Activated CD4-positive, alpha-beta memory T cell treated with anti-CD3 and anti-CD28 coated beads for 36 hours (primary cell): ENCODE data around the gene ELAC1. TPM values are rescaled to one million over a fixed set of nuclear protein-coding genes. Genes with fewer than 3 reads are reported as not detected.

Experiments used
- CTCF ChIA-PET: fragments of 350-600 bp; sonication (Branson Sonifier 250); formaldehyde crosslinking; loops from one replicate; lab custom pipeline; 2021; ENCODE audit warnings: antibody characterized with exemption, inconsistent platforms; lab: Charles Lee
- POLR2A ChIA-PET: fragments of 350-600 bp; sonication (Branson Sonifier 250); formaldehyde crosslinking; loops from one replicate; lab custom pipeline; 2021; ENCODE audit warnings: antibody characterized with exemption; lab: Charles Lee
- DNase-seq: peaks from one replicate; pipeline ENCODE4 v3.0.0-alpha.2; 2020
- H3K27ac Mint-ChIP-seq: one replicate; pipeline ENCODE4 v1.8.0; 2021; ENCODE audit warnings: mixed read lengths
- H3K27me3 Mint-ChIP-seq: one replicate; pipeline ENCODE4 v1.8.0; 2021; ENCODE audit warnings: mixed read lengths
- H3K36me3 Mint-ChIP-seq: one replicate; pipeline ENCODE4 v1.8.0; 2021; ENCODE audit warnings: mixed read lengths
- H3K4me1 Mint-ChIP-seq: one replicate; pipeline ENCODE4 v1.8.0; 2021; ENCODE audit warnings: low read depth, mixed read lengths
- H3K4me3 Mint-ChIP-seq: one replicate; pipeline ENCODE4 v1.8.0; 2021; ENCODE audit warnings: mild to moderate bottlenecking, mixed read lengths
- H3K9me3 Mint-ChIP-seq: one replicate; pipeline ENCODE4 v1.8.0; 2021; ENCODE audit warnings: mixed read lengths
- intact Hi-C: fragments of 100-400 bp; cut with micrococcal nuclease; formaldehyde crosslinking; loops from one replicate; pipeline ENCODE4 v1.15.1; 2023
- total RNA-seq, 2 experiments: library from RNA; stranded (reverse); gene quantifications; one replicate each; pipeline ENCODE4 v1.2.3, GENCODE V29; 2021

Gene ELAC1
- total RNA-seq, 2 experiments from 2014 or later: 4.7 to 5.9 TPM

DNA sequence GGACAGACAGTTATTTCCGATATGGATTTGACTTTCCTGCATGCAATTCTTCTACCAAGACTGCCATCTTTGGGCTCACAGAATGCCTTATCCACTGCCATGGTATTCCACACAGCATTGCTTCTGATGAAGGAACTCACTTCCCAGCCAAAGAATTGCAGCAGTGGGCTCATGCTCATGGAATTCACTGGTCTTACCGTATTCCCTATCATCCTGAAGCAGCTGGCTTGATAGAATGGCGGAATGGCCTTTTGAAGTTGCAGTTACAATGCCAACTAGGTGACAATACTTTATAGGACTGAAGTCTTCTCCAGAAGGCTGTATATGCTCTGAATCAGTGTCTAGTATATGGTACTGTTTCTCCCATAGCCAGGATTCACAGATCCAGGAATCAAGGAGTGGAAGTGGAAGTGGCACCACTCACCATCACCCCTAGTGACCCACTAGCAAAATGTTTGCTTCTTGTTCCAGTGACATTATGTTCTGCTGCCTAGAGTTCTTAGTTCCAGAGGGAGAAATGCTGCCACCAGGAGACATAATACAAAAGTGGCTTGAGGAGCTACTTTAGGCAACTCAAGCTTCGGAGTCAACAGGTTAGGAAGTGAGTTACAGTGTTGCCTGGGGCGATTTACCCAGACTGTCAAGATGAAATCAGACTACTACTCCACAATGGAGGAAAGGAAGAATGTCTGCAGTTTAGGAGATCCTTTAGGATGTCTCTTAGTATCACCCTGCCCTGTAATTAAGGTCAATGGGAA lies 38.4 kb downstream of the ELAC1 start:
- H3K27ac Mint-ChIP-seq: no peak overlapping the region
- ChIA-PET CTCF (no interaction called here), POLR2A (no interaction called here)
- H3K4me3 Mint-ChIP-seq: no peak overlapping the region
- no peaks in the 10 kb centered on the region for H3K27me3 Mint-ChIP-seq
- intact Hi-C loops: no loop called here
- no peaks in the 10 kb centered on the region for H3K4me1 Mint-ChIP-seq
- H3K36me3 Mint-ChIP-seq: no peaks in the 10 kb centered on the region
- DNase-seq: no peak
- H3K9me3 Mint-ChIP-seq: peaks cover 11% of the 10 kb centered on the region

DNA sequence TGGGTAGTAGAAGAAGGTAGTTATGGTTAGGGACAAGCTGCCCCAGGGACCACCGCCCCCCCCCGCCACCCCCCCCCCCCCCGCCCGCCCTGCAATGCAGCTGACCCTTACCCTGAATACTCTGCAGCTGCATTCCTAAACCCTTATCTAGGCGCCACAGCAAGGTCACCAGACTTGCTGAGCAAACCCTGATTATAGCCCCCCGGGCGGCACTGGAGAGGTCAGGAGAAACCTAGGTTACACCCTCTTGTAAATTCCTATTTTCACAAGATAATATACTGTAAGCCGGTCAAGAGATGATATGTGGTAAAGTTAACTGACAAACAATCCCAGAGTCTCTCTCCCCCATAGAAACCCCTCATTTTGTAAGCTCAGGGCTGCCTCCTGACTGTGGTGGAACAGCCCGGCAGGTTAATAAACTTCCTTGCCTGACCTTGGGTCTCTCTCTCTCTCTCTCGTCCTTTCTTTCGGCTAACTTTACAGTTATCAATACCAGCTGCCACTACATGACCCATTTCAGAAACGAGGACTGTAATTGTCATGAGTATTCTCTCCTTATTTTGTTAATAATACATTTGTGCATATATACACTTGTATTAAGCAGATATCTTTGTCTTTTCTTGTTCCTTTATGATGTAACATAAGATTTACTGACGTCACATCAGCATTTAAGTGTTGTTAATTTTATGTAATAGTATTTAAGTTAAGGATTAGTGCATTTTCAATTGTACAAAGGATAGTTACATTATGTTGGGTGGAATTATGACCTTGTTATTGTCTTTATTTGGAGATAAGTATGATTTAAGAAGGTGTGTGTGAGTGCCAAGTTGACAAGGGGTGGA lies 39.3 kb downstream of the ELAC1 start:
- ChIA-PET CTCF (no interaction called here), POLR2A (no interaction called here)
- no peak overlapping the region for H3K4me3 Mint-ChIP-seq
- no peak for DNase-seq
- H3K27ac Mint-ChIP-seq: no peak overlapping the region
- H3K4me1 Mint-ChIP-seq: no peaks in the 10 kb centered on the region
- H3K9me3 Mint-ChIP-seq: peaks cover 2% of the 10 kb centered on the region
- H3K36me3 Mint-ChIP-seq: no peaks in the 10 kb centered on the region
- intact Hi-C loops: no loop called here
- H3K27me3 Mint-ChIP-seq: no peaks in the 10 kb centered on the region

DNA sequence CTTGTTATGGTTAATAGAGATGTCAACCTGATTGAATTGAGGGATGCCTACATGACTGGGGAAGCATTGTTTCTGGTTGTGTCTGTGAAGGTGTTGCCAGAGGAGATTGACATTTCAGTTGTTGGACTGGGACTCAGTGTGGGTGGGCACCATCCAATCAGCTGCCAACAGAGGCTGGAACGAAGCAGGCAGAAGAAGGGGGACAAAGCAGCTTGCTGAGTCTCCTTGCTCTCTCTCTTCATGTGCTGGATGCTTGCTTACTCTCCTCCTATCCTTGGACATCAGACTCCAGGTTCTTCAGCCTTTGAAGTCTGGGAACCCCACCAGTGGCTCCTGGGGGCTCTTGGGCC lies 39.9 kb downstream of the ELAC1 start:
- Mint-ChIP-seq H3K4me3 (no peak overlapping the region), H3K9me3 (no peaks in the 10 kb centered on the region), H3K36me3 (no peaks in the 10 kb centered on the region), H3K27ac (no peak overlapping the region), H3K4me1 (no peaks in the 10 kb centered on the region), H3K27me3 (no peaks in the 10 kb centered on the region)
- intact Hi-C loops: no loop called here
- ChIA-PET CTCF (no interaction called here), POLR2A (no interaction called here)
- no peak for DNase-seq

- H3K9me3 Mint-ChIP-seq: no peaks in the 10 kb centered on the region
- POLR2A ChIA-PET: no interaction called here
Measured at GRCh38 chr18:51009072-51009471, 41.2 kb downstream of the ELAC1 start.

DNA sequence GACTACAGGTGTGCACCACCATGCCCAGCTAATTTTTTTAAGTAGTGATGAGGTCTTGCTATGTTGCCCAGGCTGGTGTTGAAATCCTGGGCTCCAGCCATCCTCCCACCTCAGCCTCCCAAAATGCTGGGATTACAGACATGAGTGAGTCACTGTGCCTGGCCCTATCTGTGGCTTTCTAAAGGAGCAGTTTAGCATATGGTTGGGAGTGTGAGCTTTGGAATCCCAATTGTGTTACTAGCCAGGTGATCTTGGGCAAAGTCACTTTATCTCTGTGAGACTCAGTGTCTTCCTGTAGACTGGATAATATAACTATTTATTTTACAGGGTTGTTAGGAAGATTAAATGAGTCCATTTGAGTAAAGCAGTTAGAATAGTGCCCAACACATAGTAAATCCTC lies 42.4 kb downstream of the ELAC1 start:
- no peaks in the 10 kb centered on the region for H3K4me1 Mint-ChIP-seq
- no peak for DNase-seq
- no peaks in the 10 kb centered on the region for H3K27me3 Mint-ChIP-seq
- H3K9me3 Mint-ChIP-seq: no peaks in the 10 kb centered on the region
- CTCF ChIA-PET: interaction anchor here (1.2 kb wide), 1 partner anchor 41 kb away, joined by 4 read pairs; no protein-coding TSS in a partner anchor
- POLR2A ChIA-PET: no interaction called here
- no peak overlapping the region for H3K4me3 Mint-ChIP-seq
- no peak overlapping the region for H3K27ac Mint-ChIP-seq
- intact Hi-C loops: no loop called here
- H3K36me3 Mint-ChIP-seq: no peaks in the 10 kb centered on the region

More at GRCh38 chr18:51009072-51009471, 41.2 kb downstream of the ELAC1 start:
- H3K27me3 Mint-ChIP-seq: no peaks in the 10 kb centered on the region
- H3K4me1 Mint-ChIP-seq: no peaks in the 10 kb centered on the region
- intact Hi-C loops: no loop called here
- H3K36me3 Mint-ChIP-seq: no peaks in the 10 kb centered on the region
- no peak overlapping the region for H3K4me3 Mint-ChIP-seq
- no peak overlapping the region for H3K27ac Mint-ChIP-seq
- CTCF ChIA-PET: no interaction called here
- DNase-seq: no peak

DNA sequence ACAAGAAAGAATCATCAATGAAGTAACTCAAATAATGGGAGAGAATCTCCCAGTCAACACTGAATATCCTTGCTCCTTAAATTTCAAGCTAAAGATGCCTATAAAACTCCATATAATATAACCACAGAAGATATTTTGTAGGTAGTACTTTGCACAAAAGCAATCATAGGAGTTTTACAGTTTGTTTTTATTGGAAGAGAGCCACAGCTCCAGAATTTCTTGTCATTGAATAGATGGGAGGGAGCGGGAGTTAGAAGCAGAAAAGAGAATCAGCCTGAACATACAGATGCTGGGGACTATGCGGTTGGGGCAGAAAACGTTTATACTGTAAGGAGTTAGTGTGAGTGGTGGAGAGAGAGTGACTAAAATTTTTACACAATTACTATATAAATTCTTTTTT lies 43.9 kb downstream of the ELAC1 start:
- intact Hi-C loops: no loop called here
- POLR2A ChIA-PET: no interaction called here
- CTCF ChIA-PET: no interaction called here

DNA sequence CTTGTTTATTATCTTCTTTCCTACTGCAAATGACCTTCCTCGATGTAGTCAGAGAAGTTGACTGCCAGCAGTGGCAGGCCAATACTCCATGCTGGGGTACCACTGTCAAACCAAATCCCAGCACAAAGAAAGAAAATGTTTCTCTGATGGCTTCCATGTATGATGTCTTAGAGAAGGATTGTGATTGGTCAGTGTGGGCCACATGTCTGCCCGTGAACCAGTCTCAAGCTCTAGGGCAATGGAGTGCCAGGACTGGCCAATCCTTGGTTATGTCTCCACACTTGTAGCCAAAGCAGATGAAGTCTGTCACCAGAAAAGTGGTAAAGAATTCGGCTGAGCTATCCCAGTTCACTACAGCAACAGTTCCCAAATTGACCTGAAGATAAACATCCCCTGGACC lies 44.6 kb downstream of the ELAC1 start:
- Mint-ChIP-seq H3K4me1 (no peaks in the 10 kb centered on the region), H3K27me3 (no peaks in the 10 kb centered on the region), H3K4me3 (no peak overlapping the region), H3K36me3 (no peaks in the 10 kb centered on the region), H3K27ac (no peak overlapping the region), H3K9me3 (no peaks in the 10 kb centered on the region)
- CTCF ChIA-PET: no interaction called here
- no peak for DNase-seq
- intact Hi-C loops: no loop called here
- POLR2A ChIA-PET: no interaction called here

More for the DNA sequence above, 43.9 kb downstream of the ELAC1 start:
- Mint-ChIP-seq H3K27me3 (no peaks in the 10 kb centered on the region), H3K9me3 (no peaks in the 10 kb centered on the region), H3K4me1 (no peaks in the 10 kb centered on the region), H3K27ac (no peak overlapping the region), H3K36me3 (no peaks in the 10 kb centered on the region), H3K4me3 (no peak overlapping the region)
- DNase-seq: no peak

DNA sequence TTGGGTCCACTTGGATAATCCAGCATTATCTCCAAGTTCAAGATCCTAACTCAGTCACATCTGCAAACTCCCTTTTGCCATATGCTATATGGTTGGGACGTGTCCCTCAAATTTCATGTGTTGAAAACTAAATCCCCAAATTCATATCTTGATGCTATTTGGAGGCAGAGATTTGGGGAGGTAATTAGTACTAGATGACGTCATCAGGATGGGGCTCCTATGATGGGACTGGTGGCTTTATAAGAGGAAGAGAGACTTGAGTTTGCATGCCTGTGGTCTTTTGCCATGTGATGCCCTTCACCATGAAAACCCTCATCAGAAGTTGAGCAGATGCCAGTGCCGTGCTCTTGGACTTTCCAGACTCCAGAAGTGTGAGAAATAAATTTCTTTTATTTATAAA lies 45.4 kb downstream of the ELAC1 start:
- Mint-ChIP-seq H3K27me3 (no peaks in the 10 kb centered on the region), H3K9me3 (no peaks in the 10 kb centered on the region), H3K4me3 (no peak overlapping the region), H3K4me1 (no peaks in the 10 kb centered on the region), H3K36me3 (no peaks in the 10 kb centered on the region), H3K27ac (no peak overlapping the region)
- POLR2A ChIA-PET: no interaction called here
- intact Hi-C loops: no loop called here
- no peak for DNase-seq
- CTCF ChIA-PET: no interaction called here

- intact Hi-C loops: no loop called here
- H3K4me3 Mint-ChIP-seq: no peak overlapping the region
- POLR2A ChIA-PET: no interaction called here
- no peaks in the 10 kb centered on the region for H3K4me1 Mint-ChIP-seq
- H3K36me3 Mint-ChIP-seq: no peaks in the 10 kb centered on the region
- no peak overlapping the region for H3K27ac Mint-ChIP-seq
- H3K9me3 Mint-ChIP-seq: no peaks in the 10 kb centered on the region
- no peaks in the 10 kb centered on the region for H3K27me3 Mint-ChIP-seq
- CTCF ChIA-PET: no interaction called here
- no peak for DNase-seq
Measured at GRCh38 chr18:51017140-51017879, 49.5 kb downstream of the ELAC1 start.

DNA sequence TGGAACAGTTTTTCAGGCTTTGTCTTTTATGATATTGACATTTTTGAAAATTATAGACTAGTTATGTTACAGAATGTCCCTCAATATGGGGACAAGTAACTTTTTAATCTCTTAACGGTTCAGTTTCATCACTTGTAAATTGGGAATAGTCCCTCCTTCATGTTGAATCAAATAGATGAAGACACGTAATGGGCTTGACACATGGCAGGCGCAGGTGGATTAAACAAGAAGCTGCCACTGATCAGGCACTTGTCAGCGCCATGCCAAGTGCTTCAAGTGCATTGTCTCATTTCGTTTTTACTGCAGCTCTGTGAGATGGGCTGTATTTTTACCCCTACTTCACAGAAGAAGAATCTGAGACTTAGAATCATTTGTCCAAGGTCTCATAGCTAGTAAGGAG lies 52.7 kb downstream of the ELAC1 start:
- Mint-ChIP-seq H3K36me3 (peaks cover 5% of the 10 kb centered on the region), H3K4me3 (no peak overlapping the region), H3K27ac (no peak overlapping the region), H3K9me3 (no peaks in the 10 kb centered on the region), H3K27me3 (no peaks in the 10 kb centered on the region), H3K4me1 (no peaks in the 10 kb centered on the region)
- ChIA-PET CTCF (interaction anchor here (1.0 to 1.4 kb wide), 2 partner anchors 31 to 200 kb away, joined by 3 read pairs; no protein-coding TSS in a partner anchor), POLR2A (no interaction called here)
- intact Hi-C loops: no loop called here
- DNase-seq: no peak

DNA sequence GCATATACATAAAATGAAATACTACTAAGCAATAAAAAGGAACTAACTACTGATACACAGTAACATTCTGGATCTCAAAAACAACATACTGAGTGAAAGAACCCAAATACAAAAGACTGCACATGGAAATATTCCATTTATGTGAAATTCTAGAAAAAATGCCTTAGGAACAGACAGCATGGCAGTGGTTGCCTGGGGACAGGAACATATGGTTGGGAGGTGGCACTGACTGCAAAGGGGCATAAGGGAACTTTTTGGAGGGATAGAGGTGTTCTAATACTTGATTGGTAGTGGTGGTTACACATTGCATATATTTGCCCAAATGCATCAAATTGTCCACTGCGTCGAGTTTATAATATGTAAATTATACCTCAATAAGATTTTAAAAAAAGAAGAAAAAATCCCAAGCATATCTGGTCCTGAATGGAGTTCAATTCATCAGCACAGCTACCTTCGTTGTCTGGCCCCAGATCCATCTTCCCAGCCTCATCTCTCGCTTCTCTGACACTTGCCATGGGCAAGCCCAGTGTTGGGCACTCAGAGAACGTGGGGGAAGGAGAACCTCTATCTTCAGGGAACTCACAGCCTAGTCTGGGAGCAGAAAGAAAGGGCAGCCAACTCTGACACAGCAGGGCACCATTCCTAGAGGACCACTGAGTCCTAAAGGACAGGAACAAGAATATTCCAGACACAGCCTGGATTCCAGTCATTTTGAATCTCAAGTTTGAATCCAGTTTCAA lies 53.6 kb downstream of the ELAC1 start:
- CTCF ChIA-PET: interaction anchor here (1.4 kb wide), 1 partner anchor 201 kb away, joined by 3 read pairs; no protein-coding TSS in a partner anchor
- intact Hi-C loops: no loop called here

More for the DNA sequence above, 53.6 kb downstream of the ELAC1 start:
- H3K36me3 Mint-ChIP-seq: peaks cover 5% of the 10 kb centered on the region
- H3K27ac Mint-ChIP-seq: no peak overlapping the region
- no peak for DNase-seq
- POLR2A ChIA-PET: no interaction called here
- H3K9me3 Mint-ChIP-seq: no peaks in the 10 kb centered on the region
- H3K4me3 Mint-ChIP-seq: no peak overlapping the region
- H3K27me3 Mint-ChIP-seq: no peaks in the 10 kb centered on the region
- no peaks in the 10 kb centered on the region for H3K4me1 Mint-ChIP-seq
